HuH-7 (cell line): ENCODE data around the gene SAMD13.

ENCODE experiments used
- DNase-seq: peaks from one replicate; pipeline ENCODE4 v3.0.0; 2011; ENCODE audit warnings: low spot score

The SAMD13 gene

DNA sequence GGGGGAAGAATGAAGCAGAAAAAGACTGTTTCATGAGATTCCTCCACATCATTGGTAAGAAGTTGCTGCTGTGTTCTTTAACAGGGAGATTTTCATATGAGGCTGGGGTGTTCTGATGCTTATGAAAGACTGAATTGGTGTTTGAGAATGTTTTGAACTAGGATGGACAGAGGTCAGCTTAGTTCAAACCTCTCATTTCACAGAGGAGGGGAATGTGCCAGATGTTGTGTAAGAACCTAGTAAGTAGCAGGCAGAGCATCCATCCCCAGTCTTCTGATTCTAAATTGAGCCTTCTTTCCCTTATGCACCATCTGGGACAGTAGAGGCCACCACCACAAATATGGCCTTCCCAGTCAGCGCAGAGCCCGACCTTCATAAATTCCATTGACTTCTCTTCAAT is 43.7 kb downstream of the SAMD13 start:
- no peak for DNase-seq

GRCh38 chr1:84347271-84347931 is 45.9 kb downstream of the SAMD13 start:
- DNase-seq: no peak

- no peak for DNase-seq
Observed at GRCh38 chr1:84347932-84348555, 46.5 kb downstream of the SAMD13 start.

DNA sequence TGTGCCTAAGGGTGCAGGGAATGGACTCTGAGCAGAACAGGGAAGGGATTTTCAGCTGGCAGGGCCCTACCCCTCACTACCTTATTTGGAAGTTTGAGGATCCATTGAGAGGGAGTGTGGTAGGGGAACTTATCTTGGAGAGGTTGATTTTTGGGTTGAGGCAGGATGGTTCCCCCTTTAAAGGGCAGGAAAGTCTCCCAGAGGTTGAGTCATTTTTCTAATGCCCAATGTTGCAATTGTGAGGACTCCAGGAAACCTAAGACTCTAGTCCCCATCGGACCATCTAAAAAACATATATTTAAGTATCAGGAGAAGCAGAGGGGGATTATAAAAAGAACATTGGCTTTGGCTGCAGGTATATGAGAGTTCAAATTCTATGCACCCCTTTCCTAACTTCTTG is 47.3 kb downstream of the SAMD13 start:
- DNase-seq: no peak

- no peak for DNase-seq
Observed at GRCh38 chr1:84350104-84350503, 48.6 kb downstream of the SAMD13 start.

DNA sequence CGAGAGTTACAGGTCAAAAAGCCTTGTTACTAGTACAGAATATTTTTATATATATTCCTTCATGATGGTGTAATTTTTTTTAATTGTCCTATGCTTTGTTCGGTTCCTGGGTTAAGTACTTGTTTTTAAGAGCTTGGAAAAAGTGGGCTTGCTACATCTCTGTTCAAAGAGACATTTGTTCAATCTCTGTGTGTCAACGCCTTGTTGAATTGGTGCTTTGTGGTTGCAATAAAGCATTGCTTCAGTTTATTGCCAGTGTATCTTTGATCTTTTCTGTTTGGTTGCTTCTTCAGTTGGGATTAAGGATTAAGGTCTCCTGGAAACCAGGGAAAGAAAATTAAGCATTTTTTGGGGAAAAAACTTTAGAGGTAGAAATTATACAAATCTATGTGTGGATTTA is 49.0 kb downstream of the SAMD13 start:
- DNase-seq: peak; percentile 26

DNA sequence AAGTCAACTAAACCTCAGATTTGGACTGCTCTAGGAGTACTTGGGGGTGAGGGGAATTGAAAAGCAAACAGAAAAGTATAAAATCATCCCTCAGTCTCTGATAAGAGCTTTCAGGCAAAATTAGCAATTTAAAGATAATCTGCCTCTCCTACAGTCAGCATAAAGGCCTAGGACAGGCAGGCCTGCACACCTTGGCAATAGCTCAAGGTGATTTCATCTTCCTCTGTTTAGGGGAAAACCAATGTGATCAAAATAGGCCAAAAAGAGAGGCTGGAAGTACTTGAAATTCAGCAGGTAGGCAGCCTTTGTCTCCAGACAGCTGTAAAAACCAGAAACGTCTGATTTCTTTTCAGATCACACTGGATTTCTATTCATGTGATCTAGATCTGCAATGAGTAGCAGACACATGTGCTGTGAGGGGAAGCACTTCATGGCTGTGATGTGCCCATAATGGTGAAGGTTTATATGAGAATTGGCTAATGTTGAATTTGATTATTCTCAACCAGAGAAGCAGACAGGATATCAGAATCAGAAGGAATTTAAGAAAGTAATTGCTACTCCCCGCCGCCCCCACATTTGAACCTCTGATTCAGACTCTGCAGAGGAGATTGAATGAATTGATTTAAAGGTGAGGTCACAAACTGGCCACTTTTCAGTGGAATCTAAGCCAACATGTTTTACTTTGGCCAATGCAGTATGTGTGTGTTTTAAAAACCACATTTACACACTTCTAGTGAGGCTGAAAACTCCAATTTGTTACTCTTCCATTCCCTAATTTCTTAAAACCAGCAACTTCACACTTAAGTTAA is 51.0 kb downstream of the SAMD13 start:
- no peak for DNase-seq

DNA sequence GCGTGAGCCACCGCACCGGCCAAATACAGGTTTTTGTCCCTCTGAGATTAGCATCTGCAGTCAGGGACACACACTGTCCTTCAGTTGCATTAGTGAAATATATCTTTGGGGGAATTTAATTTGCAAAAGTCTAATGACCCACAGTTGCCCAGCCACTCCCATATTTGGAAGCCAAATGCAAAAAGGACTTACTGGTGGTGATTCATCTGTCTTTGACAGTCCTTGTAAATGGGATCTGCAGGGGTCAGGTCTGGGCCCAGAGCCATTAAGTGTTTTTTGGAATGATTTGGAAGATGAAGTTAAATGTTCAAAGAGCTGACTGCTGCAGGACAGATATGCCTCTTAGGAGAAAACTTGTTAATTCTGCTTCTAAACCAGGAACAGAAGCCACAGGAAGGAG is 52.2 kb downstream of the SAMD13 start:
- no peak for DNase-seq

DNA sequence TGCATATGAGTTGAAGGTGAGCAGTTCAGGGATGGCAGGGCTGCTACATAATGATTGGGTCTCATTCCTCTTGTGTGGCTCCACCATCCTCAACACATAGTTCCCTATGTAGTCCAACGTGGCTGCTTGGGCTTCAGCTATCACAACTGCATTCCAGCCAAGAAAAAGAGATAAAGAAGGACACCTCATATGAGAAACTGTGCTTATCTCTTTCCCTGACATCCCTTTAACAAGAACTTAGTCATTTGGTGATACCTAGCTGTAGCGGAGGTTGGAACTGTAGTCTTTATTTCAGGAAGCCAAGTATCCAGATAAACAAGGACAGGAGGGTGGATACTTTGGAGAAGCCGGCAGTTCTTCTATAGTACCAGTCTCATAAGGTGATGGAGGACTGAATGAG is 54.0 kb downstream of the SAMD13 start:
- no peak for DNase-seq

GRCh38 chr1:84356881-84357280 is 55.4 kb downstream of the SAMD13 start:
- no peak for DNase-seq

GRCh38 chr1:84358695-84359094 is 57.2 kb downstream of the SAMD13 start:
- no peak for DNase-seq

DNA sequence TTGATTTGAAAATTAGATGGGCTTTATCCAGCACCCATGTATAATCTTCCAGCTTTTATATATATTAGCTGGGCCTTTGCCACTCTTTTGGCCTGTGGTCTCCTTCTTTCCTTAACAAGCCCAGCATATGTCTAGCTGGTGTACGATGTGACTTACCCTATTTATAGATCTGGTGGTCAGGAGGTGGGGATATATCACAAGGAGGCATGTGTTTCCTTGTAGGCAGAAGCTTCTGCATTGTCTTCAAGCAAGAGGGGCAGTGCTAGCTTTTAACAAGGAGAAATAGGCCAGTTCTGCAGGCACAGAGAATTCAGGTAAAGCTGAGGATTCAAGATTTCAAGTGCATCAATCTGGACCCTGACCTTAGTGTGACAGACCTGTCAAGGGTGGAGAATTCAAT is 58.8 kb downstream of the SAMD13 start:
- no peak for DNase-seq

DNA sequence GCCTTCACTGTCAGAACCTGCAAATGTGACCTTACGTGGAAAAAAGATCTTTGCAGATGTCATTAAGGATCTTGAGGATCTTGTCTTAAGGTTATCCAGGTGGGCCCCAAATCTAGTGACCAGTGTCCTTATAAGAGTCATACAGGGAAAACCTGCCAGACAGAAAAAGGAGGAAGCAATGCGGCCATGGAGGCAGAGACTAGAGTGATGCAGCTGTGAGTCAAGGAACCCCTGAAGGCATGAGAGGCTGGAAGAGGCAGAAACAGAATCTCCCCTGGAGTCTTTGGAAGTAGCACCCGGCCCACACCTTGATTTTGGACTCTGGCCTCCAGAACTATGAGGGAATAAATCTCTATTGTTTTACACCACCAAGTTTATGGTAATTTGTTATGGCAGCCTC is 60.3 kb downstream of the SAMD13 start:
- DNase-seq: no peak

GRCh38 chr1:84363019-84363418 is 61.5 kb downstream of the SAMD13 start:
- DNase-seq: no peak

- DNase-seq: no peak
Observed at GRCh38 chr1:84363622-84364021, 62.1 kb downstream of the SAMD13 start.

DNA sequence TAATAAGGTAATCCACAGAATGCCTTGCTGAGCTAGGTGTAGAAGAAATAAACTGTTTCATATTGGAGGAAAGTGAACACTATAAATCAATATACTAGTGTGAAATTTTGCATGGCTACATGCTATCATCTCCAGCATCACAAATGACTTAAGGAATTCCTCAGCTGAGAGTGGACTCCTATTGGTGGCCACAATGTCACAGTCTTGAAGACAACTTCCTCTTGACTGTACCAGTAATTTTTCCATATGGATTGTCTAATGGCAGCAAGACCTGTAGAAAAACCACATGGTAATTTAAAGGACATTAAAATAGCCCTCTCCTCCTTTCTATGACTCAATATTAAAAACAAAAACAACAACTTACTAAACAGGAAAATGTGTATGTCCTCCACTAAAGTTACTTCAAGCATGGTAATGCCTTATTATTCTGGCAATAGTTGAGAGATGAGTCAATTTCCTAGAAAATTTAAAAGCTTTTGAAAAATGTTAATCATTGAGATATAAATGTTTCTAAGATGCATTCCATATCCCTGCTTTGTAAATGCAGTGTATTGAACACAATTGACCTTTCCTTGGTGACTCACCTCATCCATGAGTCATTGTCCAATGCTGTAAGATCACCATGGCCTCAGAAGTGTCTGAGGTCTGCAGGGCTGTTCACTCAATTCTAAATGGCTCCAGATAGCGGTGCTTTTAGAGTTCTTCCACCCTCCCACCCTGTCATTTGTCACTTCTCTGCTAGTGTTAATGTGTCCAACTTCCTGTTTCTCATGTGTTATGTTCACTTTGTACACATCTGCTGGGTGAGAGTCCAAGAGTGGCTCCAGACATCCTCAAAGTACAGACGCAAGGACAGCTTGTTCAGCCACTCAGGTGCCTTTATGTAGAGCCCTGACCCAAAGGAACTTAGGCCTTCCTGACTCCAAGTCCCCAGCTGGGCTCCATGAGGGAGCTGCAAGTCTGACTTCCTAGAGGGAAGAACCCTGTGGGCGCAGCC is 64.0 kb downstream of the SAMD13 start:
- DNase-seq: no peak

GRCh38 chr1:84366786-84367185 is 65.3 kb downstream of the SAMD13 start:
- no peak for DNase-seq

GRCh38 chr1:84367219-84367618 is 65.7 kb downstream of the SAMD13 start:
- no peak for DNase-seq

- no peak for DNase-seq
Observed at GRCh38 chr1:84368441-84368840, 66.9 kb downstream of the SAMD13 start.

DNA sequence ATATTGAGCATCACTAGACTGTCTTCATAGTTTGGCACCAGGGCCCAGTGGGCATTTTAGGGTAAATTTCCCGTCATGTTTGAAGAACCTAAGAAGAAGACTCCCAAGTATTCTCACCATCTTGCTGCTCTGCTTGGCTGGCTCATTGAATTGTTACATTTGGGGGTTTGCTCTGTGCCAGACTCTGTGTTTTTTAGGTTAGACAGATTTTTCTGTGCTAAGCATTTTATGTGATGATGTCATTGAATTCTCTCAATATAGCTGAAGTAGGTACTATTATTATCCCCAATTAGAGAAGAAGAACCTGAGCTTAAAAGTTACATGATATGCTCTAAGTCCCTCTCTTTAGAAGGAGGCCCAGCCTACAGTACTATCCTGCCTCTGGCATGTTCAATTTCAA is 68.8 kb downstream of the SAMD13 start:
- DNase-seq: no peak

- DNase-seq: no peak
Observed at GRCh38 chr1:84370831-84371394, 69.4 kb downstream of the SAMD13 start.
